Neural cell (in vitro differentiated cells): ENCODE data around the gene CDCA5. TPM values are rescaled to one million over a fixed set of nuclear protein-coding genes. Genes with fewer than 3 reads are reported as not detected.
A peak's percentile ranks its signal among the peaks of the same experiment; 100 is the strongest.

ENCODE experiments used
- H2AFZ ChIP-seq: fragments of 200-600, 300-800 bp; sonication (generic), shearing (Covaris generic); 2 replicates; pipeline ENCODE4 v1.6.0; 2014; ENCODE audit warnings: low read depth, mild to moderate bottlenecking, antibody characterized with exemption, low read length, moderate library complexity
- H3F3A ChIP-seq: fragments of 200-600 bp; shearing (Covaris generic); 2 replicates; pipeline ENCODE4 v1.6.1; 2016; ENCODE audit warnings: mild to moderate bottlenecking, moderate library complexity, mixed read lengths, antibody characterized with exemption, low read length; ENCODE audit not compliant: insufficient read depth, poor library complexity, severe bottlenecking
- H3K27ac ChIP-seq: fragments of 200-600, 300-800 bp; sonication (generic), shearing (Covaris generic); 2 replicates; pipeline ENCODE4 v1.5.1; 2014; ENCODE audit warnings: mild to moderate bottlenecking, low read length, moderate library complexity
- H3K27me3 ChIP-seq: fragments of 300-800, 200-600 bp; sonication (generic), shearing (Covaris generic); 2 replicates; pipeline ENCODE4 v1.6.0; 2014; ENCODE audit warnings: mild to moderate bottlenecking, low read depth, low read length, moderate library complexity; ENCODE audit not compliant: insufficient read depth
- H3K36me3 ChIP-seq: fragments of 300-800, 200-600 bp; sonication (generic), shearing (Covaris generic); 2 replicates; pipeline ENCODE4 v1.5.1; 2014; ENCODE audit warnings: mild to moderate bottlenecking, antibody characterized with exemption, low read length, moderate library complexity; ENCODE audit not compliant: insufficient read depth
- H3K4me2 ChIP-seq: fragments of 300-800, 200-600 bp; sonication (generic), shearing (Covaris generic); 2 replicates; pipeline ENCODE4 v1.6.0; 2014; ENCODE audit warnings: mild to moderate bottlenecking, low read length
- H3K4me3 ChIP-seq: fragments of 300-800, 200-600 bp; sonication (generic), shearing (Covaris generic); 2 replicates; pipeline ENCODE4 v1.5.1; 2014; ENCODE audit warnings: mild to moderate bottlenecking, low read length, moderate library complexity
- H3K79me2 ChIP-seq: fragments of 200-600 bp; shearing (Covaris generic); replicated peaks from 2 replicates; pipeline ENCODE4 v1.6.0; 2014; ENCODE audit warnings: mild to moderate bottlenecking, low read length, moderate library complexity; ENCODE audit not compliant: insufficient read depth
- H3K9ac ChIP-seq: fragments of 300-800, 200-600 bp; sonication (generic), shearing (Covaris generic); 2 replicates; pipeline ENCODE4 v1.6.1; 2016; ENCODE audit warnings: mild to moderate bottlenecking, low read length, mixed read lengths
- H3K9me2 ChIP-seq: fragments of 200-600 bp; shearing (Covaris generic); 2 replicates; pipeline ENCODE4 v1.6.1; 2016; ENCODE audit warnings: mild to moderate bottlenecking, low read length, mixed read lengths; ENCODE audit not compliant: insufficient read depth
- H3K9me3 ChIP-seq: fragments of 200-600, 300-800 bp; sonication (generic), shearing (Covaris generic); 2 replicates; pipeline ENCODE4 v1.6.1; 2016; ENCODE audit warnings: mild to moderate bottlenecking, mixed run types, low read length, moderate library complexity, mixed read lengths
- H4K20me1 ChIP-seq: fragments of 200-600 bp; shearing (Covaris generic); 2 replicates; pipeline ENCODE4 v1.6.1; 2016; ENCODE audit warnings: mild to moderate bottlenecking, mixed run types; ENCODE audit not compliant: insufficient read depth
- CTCF ChIP-seq: fragments of 450-650 bp; IDR thresholded peaks from 2 replicates; pipeline ENCODE4 v1.5.1; 2014; ENCODE audit warnings: antibody characterized with exemption, mild to moderate bottlenecking, moderate library complexity; ENCODE audit not compliant: poor library complexity, severe bottlenecking
- EP300 ChIP-seq: fragments of 450-650 bp; conservative IDR thresholded peaks from 2 replicates; pipeline ENCODE4 v1.6.1; 2014; ENCODE audit warnings: antibody characterized with exemption, mild to moderate bottlenecking, moderate library complexity; ENCODE audit not compliant: poor library complexity, severe bottlenecking
- EZH2 ChIP-seq: fragments of 200-600, 300-800 bp; shearing (Covaris generic), sonication (generic); IDR thresholded peaks from 2 replicates; pipeline ENCODE4 v1.6.1; 2014; ENCODE audit warnings: antibody characterized with exemption, low read length, borderline replicate concordance, mild to moderate bottlenecking; ENCODE audit not compliant: insufficient read depth, poor library complexity, severe bottlenecking
- MXI1 ChIP-seq: fragments of 450-650 bp; conservative IDR thresholded peaks from 2 replicates; pipeline ENCODE4 v1.6.1; 2014; ENCODE audit warnings: antibody characterized with exemption, mild to moderate bottlenecking; ENCODE audit not compliant: poor library complexity, severe bottlenecking
- POLR2AphosphoS5 ChIP-seq: IDR thresholded peaks from 2 replicates; pipeline ENCODE4 v1.6.1; 2012
- RAD21 ChIP-seq: fragments of 450-650 bp; conservative IDR thresholded peaks from 2 replicates; pipeline ENCODE4 v1.6.1; 2014; ENCODE audit warnings: antibody characterized with exemption, mild to moderate bottlenecking, moderate library complexity
- REST ChIP-seq: IDR thresholded peaks from 2 replicates; pipeline ENCODE4 v1.6.1; 2012; ENCODE audit warnings: borderline replicate concordance
- SMC3 ChIP-seq: fragments of 450-650 bp; conservative IDR thresholded peaks from 2 replicates; pipeline ENCODE4 v1.6.1; 2014; ENCODE audit warnings: antibody characterized with exemption, mild to moderate bottlenecking, moderate library complexity; ENCODE audit not compliant: poor library complexity
- TAF1 ChIP-seq: IDR thresholded peaks from 2 replicates; pipeline ENCODE4 v1.6.1; 2012; ENCODE audit warnings: low read depth
- polyA plus RNA-seq: library from polyadenylated mRNA; depleted of rRNA; stranded (reverse); fragments of >200 nt; gene quantifications from 2 replicates; pipeline ENCODE4 v1.2.3, GENCODE V29; 2014

Gene CDCA5
- polyA plus RNA-seq, 1 donor from 2014 or later: 2.3 TPM

DNA sequence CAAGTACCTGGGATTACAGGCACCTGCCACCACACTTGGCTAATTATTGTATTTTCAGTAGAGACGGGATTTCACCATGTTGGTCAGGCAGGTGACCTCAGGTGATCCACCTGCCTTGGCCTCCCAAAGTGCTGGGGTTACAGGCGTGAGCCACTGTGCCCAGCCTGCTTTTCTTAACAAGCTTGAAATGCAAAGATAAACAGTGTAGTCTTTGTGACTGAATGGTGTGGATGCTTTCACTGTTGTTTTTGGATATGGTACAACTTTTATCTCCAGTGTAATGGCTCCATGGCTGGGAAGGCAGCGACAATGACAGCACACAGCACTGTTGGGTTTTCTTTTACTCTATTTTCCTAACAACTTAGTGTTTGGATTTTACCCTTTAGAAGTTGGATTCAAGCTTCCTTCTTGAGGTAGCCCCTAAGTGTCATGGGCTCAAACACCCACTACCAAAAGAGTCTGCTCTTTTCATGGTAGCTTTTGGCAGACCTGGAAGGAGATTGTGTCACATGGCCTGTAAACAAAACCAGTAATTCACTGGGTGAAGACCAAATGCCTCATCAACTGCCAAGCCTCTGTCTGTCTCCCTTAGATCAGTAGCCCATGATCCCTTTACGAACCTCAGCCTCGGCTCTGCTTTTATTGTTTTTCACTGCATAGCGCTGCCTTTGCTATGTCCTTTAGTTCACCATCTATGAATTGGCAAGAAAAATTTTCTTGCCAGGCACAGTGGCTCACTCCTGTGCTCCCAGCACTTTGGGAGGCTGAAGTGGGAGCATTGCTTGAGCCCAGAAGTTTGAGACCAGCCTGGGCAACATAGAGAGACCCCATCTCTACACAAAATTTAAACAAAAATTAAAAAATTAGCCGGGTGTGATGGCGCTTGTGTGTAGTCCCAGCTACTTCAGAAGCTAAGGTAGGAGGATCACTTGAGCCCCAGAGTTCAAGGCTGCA is 18.6 kb upstream of the CDCA5 start:
- H3K9me3 ChIP-seq: no peaks in the 10 kb centered on the region
- no peak overlapping the region for H3K4me3 ChIP-seq
- H4K20me1 ChIP-seq: no peaks in the 10 kb centered on the region
- H3K79me2 ChIP-seq: peaks cover 5% of the 10 kb centered on the region
- H3K9ac ChIP-seq: no peak overlapping the region
- no peak overlapping the region for H3K27ac ChIP-seq
- H3K9me2 ChIP-seq: no peaks in the 10 kb centered on the region
- no peaks in the 10 kb centered on the region for H3K27me3 ChIP-seq
- no peak for TF ChIP-seq SMC3
- TF ChIP-seq REST: no peak
- H3F3A ChIP-seq: no peaks in the 10 kb centered on the region
- no peak overlapping the region for H2AFZ ChIP-seq
- no peaks in the 10 kb centered on the region for H3K36me3 ChIP-seq
- H3K4me2 ChIP-seq: no peak overlapping the region

- TF ChIP-seq EP300 (no peak), TAF1 (no peak), CTCF (no peak)
- Histone ChIP-seq H3K9ac (no peak overlapping the region), H2AFZ (no peak overlapping the region), H4K20me1 (no peaks in the 10 kb centered on the region), H3K4me3 (no peak overlapping the region), H3K27me3 (no peaks in the 10 kb centered on the region), H3F3A (no peaks in the 10 kb centered on the region), H3K4me2 (no peak overlapping the region), H3K9me3 (no peaks in the 10 kb centered on the region), H3K9me2 (no peaks in the 10 kb centered on the region), H3K27ac (no peak overlapping the region), H3K36me3 (no peaks in the 10 kb centered on the region), H3K79me2 (peaks cover 5% of the 10 kb centered on the region)
Measured at GRCh38 chr11:65100674-65101350, 17.0 kb upstream of the CDCA5 start.

- H4K20me1 ChIP-seq: no peaks in the 10 kb centered on the region
- H3K79me2 ChIP-seq: peaks cover 5% of the 10 kb centered on the region
- peak overlapping the region; percentile 94 for H3K27ac ChIP-seq
- H2AFZ ChIP-seq: peak overlapping the region; percentile 65
- H3F3A ChIP-seq: no peaks in the 10 kb centered on the region
- H3K9ac ChIP-seq: peak overlapping the region; percentile 85
- peak overlapping the region; percentile 44 for H3K4me2 ChIP-seq
- no peaks in the 10 kb centered on the region for H3K9me3 ChIP-seq
- peak overlapping the region; percentile 70 for H3K4me3 ChIP-seq
- H3K36me3 ChIP-seq: no peaks in the 10 kb centered on the region
- no peaks in the 10 kb centered on the region for H3K9me2 ChIP-seq
- H3K27me3 ChIP-seq: no peaks in the 10 kb centered on the region
- TF ChIP-seq POLR2AphosphoS5 (no peak), RAD21 (no peak), EZH2 (no peak), MXI1 (no peak), CTCF (no peak), TAF1 (no peak), EP300 (no peak), SMC3 (no peak)
Measured at GRCh38 chr11:65096926-65097325, 13.1 kb upstream of the CDCA5 start.
